ENCODE results near the gene PRSS1.

GRCh38 chr7:142733271-142733670, 16.0 kb upstream of the PRSS1 start:
- TF ChIP-seq CTCF (IDR thresholded peaks at IDR 0.05; ENCODE audit: insufficient read depth, low read length, poor library complexity, severe bottlenecking) (no peak), EZH2phosphoT487 (conservative IDR thresholded peaks at IDR 0.05; ENCODE audit: low read length) (no peak)

Data from SU-DHL-6 (cell line).